ENCODE measurements around the gene SMARCC1.

DNA sequence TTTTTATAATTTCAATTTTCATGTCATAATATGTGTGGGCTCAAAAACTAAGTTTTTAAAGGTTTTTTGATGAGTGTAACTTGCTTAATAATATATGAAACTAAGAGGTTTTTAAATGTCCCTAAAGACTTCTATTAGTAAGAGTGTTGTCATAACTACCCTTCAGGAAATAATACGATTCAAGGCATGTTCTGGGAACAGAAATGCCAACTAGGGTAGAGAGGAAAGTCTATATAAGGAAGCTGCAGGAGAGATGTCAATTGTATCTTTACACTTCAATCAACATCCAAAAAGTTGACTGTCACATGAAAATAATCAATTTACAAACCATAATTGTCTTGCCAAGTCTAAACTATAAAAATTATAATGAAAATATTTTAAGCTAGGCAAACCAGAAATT, 76.3 kb downstream of the SMARCC1 start:
- TF ChIP-seq POLR2A (IDR thresholded peaks at IDR 0.05): no peak
- no peak for TF ChIP-seq CTCF (IDR thresholded peaks at IDR 0.05)

All from testis (tissue), 2 donors.